Measurements from ENCODE around the gene MAP1B.

The MAP1B gene

GRCh38 chr5:72109062-72109411 lies 1.8 kb downstream of the MAP1B start:
- H3K4me3 ChIP-seq (ENCODE audit: low read depth, low read length), result no peak overlapping the region; the same call in 1 of the 2 replicates
- TF ChIP-seq, protein P1, sequence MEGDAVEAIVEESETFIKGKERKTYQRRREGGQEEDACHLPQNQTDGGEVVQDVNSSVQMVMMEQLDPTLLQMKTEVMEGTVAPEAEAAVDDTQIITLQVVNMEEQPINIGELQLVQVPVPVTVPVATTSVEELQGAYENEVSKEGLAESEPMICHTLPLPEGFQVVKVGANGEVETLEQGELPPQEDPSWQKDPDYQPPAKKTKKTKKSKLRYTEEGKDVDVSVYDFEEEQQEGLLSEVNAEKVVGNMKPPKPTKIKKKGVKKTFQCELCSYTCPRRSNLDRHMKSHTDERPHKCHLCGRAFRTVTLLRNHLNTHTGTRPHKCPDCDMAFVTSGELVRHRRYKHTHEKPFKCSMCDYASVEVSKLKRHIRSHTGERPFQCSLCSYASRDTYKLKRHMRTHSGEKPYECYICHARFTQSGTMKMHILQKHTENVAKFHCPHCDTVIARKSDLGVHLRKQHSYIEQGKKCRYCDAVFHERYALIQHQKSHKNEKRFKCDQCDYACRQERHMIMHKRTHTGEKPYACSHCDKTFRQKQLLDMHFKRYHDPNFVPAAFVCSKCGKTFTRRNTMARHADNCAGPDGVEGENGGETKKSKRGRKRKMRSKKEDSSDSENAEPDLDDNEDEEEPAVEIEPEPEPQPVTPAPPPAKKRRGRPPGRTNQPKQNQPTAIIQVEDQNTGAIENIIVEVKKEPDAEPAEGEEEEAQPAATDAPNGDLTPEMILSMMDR (IDR thresholded peaks at IDR 0.05; ENCODE audit: control insufficient read depth, extremely low read depth, insufficient read depth), result no peak

DNA sequence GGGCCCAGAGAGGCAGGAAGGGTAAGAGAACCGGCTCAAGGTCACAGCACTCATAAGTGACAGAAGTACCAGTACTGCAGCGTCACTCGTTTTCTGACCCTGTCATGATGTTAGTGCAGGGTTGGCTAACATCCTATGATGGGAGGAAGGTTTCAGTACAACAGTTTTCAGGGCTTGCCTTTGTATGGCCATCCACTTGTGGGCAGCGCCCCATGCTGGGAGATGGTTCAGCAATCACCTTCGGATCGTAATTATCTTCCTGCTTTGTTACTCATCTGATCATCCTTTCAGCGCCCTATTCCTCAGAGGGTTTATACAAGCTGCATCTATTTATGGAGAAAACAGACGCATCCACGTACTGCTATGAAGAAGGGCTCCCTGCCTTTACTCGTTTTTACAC lies 2.4 kb downstream of the MAP1B start:
- DNase-seq (ENCODE audit: low read depth), result no peak
- TF ChIP-seq, protein P1 (IDR thresholded peaks at IDR 0.05; ENCODE audit: control insufficient read depth, extremely low read depth, insufficient read depth), result peak; percentile 25; the same call in 1 of the 2 replicates
- H3K4me3 ChIP-seq (ENCODE audit: low read depth, low read length), result no peak overlapping the region

More at GRCh38 chr5:72109062-72109411, 1.8 kb downstream of the MAP1B start:
- DNase-seq (ENCODE audit: low read depth), result no peak

DNA sequence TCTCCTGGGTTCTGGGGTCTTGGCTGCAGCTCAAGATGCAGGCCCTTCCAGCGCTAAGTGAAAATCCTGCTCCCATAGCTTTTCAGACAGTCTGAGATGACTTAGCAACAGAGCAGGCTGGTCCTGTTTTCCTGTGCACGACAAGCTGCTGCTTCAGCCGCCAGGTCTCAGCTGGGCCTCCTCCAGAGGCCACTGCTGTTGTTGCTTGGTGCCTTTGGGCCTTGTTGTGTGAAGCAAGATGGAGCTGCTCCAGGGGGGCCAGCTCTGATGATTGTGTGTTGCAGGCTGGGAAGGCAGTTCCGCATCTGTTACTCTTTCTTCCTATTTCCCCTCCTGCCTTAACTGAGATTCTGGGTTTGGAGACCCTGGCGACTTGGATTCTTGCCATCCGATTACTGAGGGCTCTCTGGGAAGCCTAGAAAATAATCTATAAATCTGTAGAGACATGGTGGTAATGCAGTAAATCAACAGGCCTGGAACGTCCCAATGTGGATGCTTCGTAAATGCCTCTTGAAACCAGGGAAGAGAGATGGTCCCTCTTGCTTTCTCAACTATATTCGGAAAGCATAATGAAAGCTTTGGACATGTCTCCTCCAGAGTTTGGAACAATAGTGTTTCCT lies 3.2 kb downstream of the MAP1B start:
- no peak for DNase-seq (ENCODE audit: low read depth)
- H3K4me3 ChIP-seq (ENCODE audit: low read depth, low read length), result no peak overlapping the region
- TF ChIP-seq, protein P1 (IDR thresholded peaks at IDR 0.05; ENCODE audit: control insufficient read depth, extremely low read depth, insufficient read depth), result no peak

- TF ChIP-seq, protein P1 (IDR thresholded peaks at IDR 0.05; ENCODE audit: control insufficient read depth, extremely low read depth, insufficient read depth), result no peak
- no peak overlapping the region for H3K4me3 ChIP-seq (ENCODE audit: low read depth, low read length)
- DNase-seq (ENCODE audit: low read depth), result no peak
Measured at GRCh38 chr5:72112389-72112788, 5.1 kb downstream of the MAP1B start.

GRCh38 chr5:72114629-72115028 lies 7.4 kb downstream of the MAP1B start:
- no peak for DNase-seq (ENCODE audit: low read depth)
- TF ChIP-seq, protein P1 (IDR thresholded peaks at IDR 0.05; ENCODE audit: control insufficient read depth, extremely low read depth, insufficient read depth), result no peak
- no peak overlapping the region for H3K4me3 ChIP-seq (ENCODE audit: low read depth, low read length)

- H3K4me3 ChIP-seq (ENCODE audit: low read depth, low read length), result no peak overlapping the region
Measured at GRCh38 chr5:72115296-72115695, 8.0 kb downstream of the MAP1B start.

More at GRCh38 chr5:72115296-72115695, 8.0 kb downstream of the MAP1B start:
- TF ChIP-seq, protein P1 (IDR thresholded peaks at IDR 0.05; ENCODE audit: control insufficient read depth, extremely low read depth, insufficient read depth), result no peak
- no peak for DNase-seq (ENCODE audit: low read depth)
